Progenitor cell of endocrine pancreas (in vitro differentiated cells): ENCODE results near the gene SIAE. TPM values are rescaled to one million over a fixed set of nuclear protein-coding genes. Genes with fewer than 3 reads are reported as not detected.
A peak's percentile ranks its signal among the peaks of the same experiment; 100 is the strongest.

Source experiments
- DNase-seq: peaks from one replicate; pipeline ENCODE4 v3.0.0; 2021; ENCODE audit warnings: low spot score; ENCODE audit not compliant: unreplicated experiment
- H3K27ac Mint-ChIP-seq: 2 replicates; pipeline ENCODE4 v1.8.0; 2021; ENCODE audit warnings: mild to moderate bottlenecking, moderate library complexity, mixed read lengths
- H3K27me3 Mint-ChIP-seq: 2 replicates; pipeline ENCODE4 v1.8.0; 2021; ENCODE audit warnings: mixed read lengths
- H3K36me3 Mint-ChIP-seq: 2 replicates; pipeline ENCODE4 v1.8.0; 2022; ENCODE audit warnings: mixed read lengths; ENCODE audit not compliant: insufficient read depth
- H3K4me1 Mint-ChIP-seq: 2 replicates; pipeline ENCODE4 v1.8.0; 2021; ENCODE audit warnings: low read depth, mixed read lengths
- H3K4me3 Mint-ChIP-seq: 2 replicates; pipeline ENCODE4 v1.8.0; 2021; ENCODE audit warnings: low read depth, mild to moderate bottlenecking, moderate library complexity, mixed read lengths
- H3K9me3 Mint-ChIP-seq: 2 replicates; pipeline ENCODE4 v1.8.0; 2021; ENCODE audit warnings: low read depth, mixed read lengths
- total RNA-seq: library from RNA; stranded (reverse); gene quantifications from 2 replicates; pipeline ENCODE4 v1.2.1, GENCODE V29; 2021
- TF ChIP-seq, protein P1 (sequence below): fragments of 200-600 bp; sonication (generic); IDR thresholded peaks from one replicate; pipeline ENCODE4 v1.5.0; 2021; ENCODE audit warnings: antibody characterized with exemption, mild to moderate bottlenecking; ENCODE audit not compliant: unreplicated experiment

SIAE gene
- total RNA-seq, 1 donor from 2014 or later, result 8.7 TPM

DNA sequence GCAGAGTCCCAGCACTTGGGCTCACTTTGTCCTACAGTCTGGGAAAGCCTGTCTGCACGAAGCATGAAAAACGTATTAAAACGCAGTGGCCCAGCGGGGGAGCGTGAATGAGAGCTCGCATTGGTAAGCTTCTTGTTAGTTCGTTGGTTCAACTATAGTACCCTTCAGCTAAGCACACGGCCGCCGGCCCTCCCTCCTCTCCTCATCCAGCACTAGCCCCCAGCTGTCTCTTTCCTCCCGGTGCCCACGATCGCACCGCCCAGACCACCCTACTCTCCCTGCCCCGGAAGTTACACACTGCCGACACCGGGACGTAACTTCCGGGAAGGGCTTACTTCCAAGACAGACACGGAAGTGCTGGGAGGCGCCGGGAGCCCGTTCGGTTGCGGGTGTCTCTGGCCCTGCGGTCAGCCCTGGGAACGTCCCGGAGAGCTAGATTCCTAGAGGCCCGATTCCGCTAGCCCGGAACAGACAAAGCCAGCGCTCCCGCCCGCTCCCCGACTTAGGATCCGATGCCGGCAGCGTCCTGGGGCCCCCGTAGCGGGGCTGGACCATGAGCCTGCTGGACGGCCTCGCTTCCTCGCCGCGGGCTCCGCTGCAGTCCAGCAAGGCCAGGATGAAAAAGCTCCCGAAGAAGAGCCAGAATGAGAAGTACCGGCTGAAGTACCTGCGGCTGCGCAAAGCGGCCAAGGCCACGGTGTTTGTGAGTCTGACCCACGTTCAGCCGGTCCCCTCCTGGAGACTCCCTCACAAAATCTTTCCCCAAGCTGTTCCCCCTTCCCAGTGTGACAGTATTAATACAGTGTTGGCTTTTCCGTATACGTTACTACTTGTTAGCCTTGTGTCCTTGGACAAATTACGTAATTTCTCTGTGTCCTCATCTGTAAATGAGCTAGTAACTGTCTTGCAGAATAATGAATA lies 50.7 kb downstream of the SIAE start, which contains the start of gene TBRG1:
Gene TBRG1 (plus strand): TSS at position 334 of the 921 bp plus-strand sequence. CDS start 220 bp downstream, at position 554.
- peaks cover 27% of the 10 kb centered on the region for H3K4me1 Mint-ChIP-seq

DNA sequence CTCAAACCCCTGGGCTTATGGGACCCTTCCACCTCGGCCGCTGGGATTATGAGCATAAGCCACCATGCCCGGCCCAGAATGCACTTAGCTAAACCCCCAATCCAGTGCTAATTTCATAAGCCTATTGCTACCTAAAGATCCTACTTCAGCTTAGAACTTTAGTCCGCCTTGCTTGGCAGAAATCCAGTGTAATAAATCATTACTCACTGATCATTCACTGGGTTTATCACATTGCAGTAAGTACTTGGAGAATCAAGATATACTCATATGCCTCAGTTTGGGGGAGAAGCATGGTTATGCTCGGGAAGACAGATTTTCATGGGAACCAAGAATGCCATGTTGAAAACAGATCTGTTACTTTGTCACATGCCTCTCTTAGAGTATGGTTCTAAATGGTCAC lies 54.7 kb downstream of the SIAE start:
- H3K36me3 Mint-ChIP-seq, result no peaks in the 10 kb centered on the region

More for the DNA sequence above, 50.7 kb downstream of the SIAE start, which contains the start of gene TBRG1:
- peak within 1 kb of the TSS; percentile 91 for H3K4me3 Mint-ChIP-seq
- H3K27ac Mint-ChIP-seq, result peak within 1 kb of the TSS; percentile 97
- TF ChIP-seq, protein P1, sequence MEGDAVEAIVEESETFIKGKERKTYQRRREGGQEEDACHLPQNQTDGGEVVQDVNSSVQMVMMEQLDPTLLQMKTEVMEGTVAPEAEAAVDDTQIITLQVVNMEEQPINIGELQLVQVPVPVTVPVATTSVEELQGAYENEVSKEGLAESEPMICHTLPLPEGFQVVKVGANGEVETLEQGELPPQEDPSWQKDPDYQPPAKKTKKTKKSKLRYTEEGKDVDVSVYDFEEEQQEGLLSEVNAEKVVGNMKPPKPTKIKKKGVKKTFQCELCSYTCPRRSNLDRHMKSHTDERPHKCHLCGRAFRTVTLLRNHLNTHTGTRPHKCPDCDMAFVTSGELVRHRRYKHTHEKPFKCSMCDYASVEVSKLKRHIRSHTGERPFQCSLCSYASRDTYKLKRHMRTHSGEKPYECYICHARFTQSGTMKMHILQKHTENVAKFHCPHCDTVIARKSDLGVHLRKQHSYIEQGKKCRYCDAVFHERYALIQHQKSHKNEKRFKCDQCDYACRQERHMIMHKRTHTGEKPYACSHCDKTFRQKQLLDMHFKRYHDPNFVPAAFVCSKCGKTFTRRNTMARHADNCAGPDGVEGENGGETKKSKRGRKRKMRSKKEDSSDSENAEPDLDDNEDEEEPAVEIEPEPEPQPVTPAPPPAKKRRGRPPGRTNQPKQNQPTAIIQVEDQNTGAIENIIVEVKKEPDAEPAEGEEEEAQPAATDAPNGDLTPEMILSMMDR, result no peak
- DNase-seq, result peak; percentile 57
- no peaks in the 10 kb centered on the region for H3K9me3 Mint-ChIP-seq
- no peaks in the 10 kb centered on the region for H3K27me3 Mint-ChIP-seq
- peaks cover 9% of the 10 kb centered on the region for H3K36me3 Mint-ChIP-seq

DNA sequence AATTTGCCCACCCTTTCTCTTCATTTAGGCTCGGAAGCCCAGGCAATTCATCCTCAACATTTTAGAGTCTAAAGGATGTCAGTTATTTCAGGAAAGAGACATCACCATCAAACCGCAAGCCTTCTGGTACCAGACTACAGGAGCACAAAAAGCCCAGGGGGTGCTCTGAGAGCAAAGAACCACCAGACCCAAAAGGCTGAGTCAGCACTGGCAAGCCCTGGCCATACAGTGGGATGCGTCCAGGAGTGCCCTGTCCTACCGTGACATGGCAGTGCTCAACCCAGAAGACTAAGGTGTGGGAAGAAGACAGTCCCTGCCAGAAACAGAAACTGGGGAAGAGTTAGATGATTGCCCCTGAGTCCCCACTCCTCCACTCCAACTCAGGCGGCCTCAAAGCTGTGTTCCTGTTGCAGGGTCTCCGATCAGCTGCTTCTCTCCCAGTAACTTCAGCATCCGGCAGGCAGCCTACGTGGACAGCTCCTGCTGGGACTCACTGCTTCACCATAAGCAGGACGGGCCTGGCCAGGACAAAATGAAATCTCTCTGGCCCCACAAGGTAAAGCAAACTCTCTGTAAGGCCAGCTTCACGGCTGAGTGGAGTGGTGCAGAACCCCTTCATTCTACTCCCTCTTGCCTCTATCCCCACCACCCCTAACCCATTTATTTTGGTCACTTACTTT lies 60.8 kb downstream of the SIAE start:
- Mint-ChIP-seq H3K27me3 (peaks cover 4% of the 10 kb centered on the region), H3K36me3 (no peaks in the 10 kb centered on the region), H3K27ac (peak overlapping the region; percentile 53), H3K4me1 (no peaks in the 10 kb centered on the region), H3K4me3 (no peak overlapping the region), H3K9me3 (no peaks in the 10 kb centered on the region)
- DNase-seq, result no peak
- TF ChIP-seq, protein P1, result no peak

More for the DNA sequence above, 54.7 kb downstream of the SIAE start:
- H3K9me3 Mint-ChIP-seq, result no peaks in the 10 kb centered on the region
- H3K27me3 Mint-ChIP-seq, result peaks cover under 1% of the 10 kb centered on the region
- peaks cover 23% of the 10 kb centered on the region for H3K4me1 Mint-ChIP-seq
- no peak overlapping the region for H3K27ac Mint-ChIP-seq
- DNase-seq, result no peak
- no peak overlapping the region for H3K4me3 Mint-ChIP-seq
- TF ChIP-seq, protein P1, result no peak

DNA sequence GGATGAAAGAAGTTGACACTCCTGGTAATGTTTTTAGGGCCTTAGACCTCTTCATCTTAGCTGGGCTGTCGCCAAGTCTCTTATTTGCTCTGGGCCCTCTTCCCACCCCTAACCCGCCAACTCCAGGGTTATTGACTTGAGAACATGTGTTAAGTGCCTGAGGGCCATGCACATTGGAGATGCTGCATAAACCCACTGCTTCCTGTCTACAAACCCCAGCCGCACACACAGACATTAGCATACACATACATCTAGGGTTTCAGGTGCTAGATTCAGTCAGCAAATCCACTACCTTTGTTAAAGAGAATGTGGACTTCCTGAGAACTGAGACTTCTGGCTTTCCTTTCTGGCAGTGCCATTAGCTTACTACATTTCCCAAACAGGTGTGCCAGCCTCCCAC lies 61.5 kb downstream of the SIAE start:
- TF ChIP-seq, protein P1, result no peak

DNA sequence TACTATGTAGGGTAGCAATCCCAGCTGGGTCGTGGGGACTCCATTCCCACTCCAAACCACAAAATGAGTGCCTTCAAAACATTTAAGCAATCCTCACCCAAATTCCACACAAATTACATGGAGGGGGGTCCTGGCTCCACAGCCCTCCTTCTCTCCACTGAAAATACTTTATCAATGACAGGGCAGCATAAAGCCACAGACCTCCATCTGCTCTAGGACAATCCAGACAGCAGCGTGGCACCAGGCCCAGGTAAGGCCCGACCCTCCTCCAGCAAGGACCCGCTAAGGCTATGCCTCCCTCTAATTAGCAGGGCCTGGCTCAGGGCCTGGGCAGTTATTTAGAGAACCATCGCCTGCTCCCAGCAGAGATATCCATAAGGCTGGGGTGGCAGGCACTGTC lies 62.5 kb downstream of the SIAE start, which contains the start of gene PANX3:
Gene PANX3 (plus strand): TSS at position 365 of the 400 bp plus-strand sequence. CDS start 129 bp downstream, outside the sequence.
- Mint-ChIP-seq H3K36me3 (no peaks in the 10 kb centered on the region), H3K27me3 (peaks cover 4% of the 10 kb centered on the region)
- TF ChIP-seq, protein P1, result no peak

More for the DNA sequence above, 61.5 kb downstream of the SIAE start:
- Mint-ChIP-seq H3K4me3 (no peak overlapping the region), H3K27ac (no peak overlapping the region), H3K27me3 (peaks cover 4% of the 10 kb centered on the region), H3K36me3 (no peaks in the 10 kb centered on the region), H3K4me1 (no peaks in the 10 kb centered on the region), H3K9me3 (no peaks in the 10 kb centered on the region)
- no peak for DNase-seq

More for the DNA sequence above, 62.5 kb downstream of the SIAE start, which contains the start of gene PANX3:
- no peaks in the 10 kb centered on the region for H3K9me3 Mint-ChIP-seq
- DNase-seq, result no peak
- H3K4me3 Mint-ChIP-seq, result no peak within 1 kb of the TSS
- H3K27ac Mint-ChIP-seq, result no peak within 1 kb of the TSS
- no peaks in the 10 kb centered on the region for H3K4me1 Mint-ChIP-seq
